HepG2 (cell line): Measurements from ENCODE around the gene DYSF. TPM values are rescaled to one million over a fixed set of nuclear protein-coding genes. Genes with fewer than 3 reads are reported as not detected.

ENCODE experiments used
- ATF7 ChIP-seq, 2 experiments: fragments of 450-650 bp in 1 of 2; sonication (generic) in 1 of 2; formaldehyde crosslinking in 1 of 2; IDR thresholded peaks; 2 replicates each; pipeline versions ENCODE4 v1.4.0 to v1.6.1; 2016 to 2020; ENCODE audit warnings: antibody characterized with exemption in 1 of 2, mild to moderate bottlenecking in 1 of 2, missing genetic modification reagents in 1 of 2
- ATRX ChIP-seq: sonication (generic); formaldehyde crosslinking; IDR thresholded peaks from 2 replicates; pipeline ENCODE4 v1.4.0; 2020; ENCODE audit warnings: missing genetic modification reagents, borderline replicate concordance
- EHMT2 ChIP-seq: fragments of 200-600 bp; sonication (generic); IDR thresholded peaks from 2 replicates; pipeline ENCODE4 v1.7.0; 2017; ENCODE audit warnings: antibody characterized with exemption, low read depth, low read length, borderline replicate concordance
- HBP1 ChIP-seq: IDR thresholded peaks from 2 replicates; pipeline ENCODE4 v1.6.1; 2016; ENCODE audit warnings: low read depth, control low read depth
- MAZ ChIP-seq, 2 experiments: sonication (generic) in 1 of 2; formaldehyde crosslinking in 1 of 2; IDR thresholded peaks; 2 replicates each; pipeline versions ENCODE4 v1.5.0 to v1.6.1; 2012 to 2020; ENCODE audit warnings: low read depth in 2 of 2, mild to moderate bottlenecking in 2 of 2, borderline replicate concordance in 1 of 2, improper control_type of control experiment in 1 of 2, low read length in 1 of 2, missing genetic modification reagents in 1 of 2, moderate library complexity in 1 of 2
- UBTF ChIP-seq: sonication (generic); formaldehyde crosslinking; IDR thresholded peaks from 2 replicates; pipeline ENCODE4 v1.4.0; 2020; ENCODE audit warnings: mild to moderate bottlenecking, missing genetic modification reagents
- XRCC5 ChIP-seq: fragments of 200-400 bp; formaldehyde crosslinking; optimal IDR thresholded peaks from 2 replicates; pipeline ENCODE3; 2017; ENCODE audit warnings: mild to moderate bottlenecking, low read length
- ZMYM2 ChIP-seq: sonication (generic); formaldehyde crosslinking; IDR thresholded peaks from 2 replicates; pipeline ENCODE4 v1.8.0; 2022; ENCODE audit warnings: mild to moderate bottlenecking, missing genetic modification reagents
- polyA plus RNA-seq, 8 experiments: library from polyadenylated mRNA; depleted of rRNA in 3 of 8; stranded (reverse) in 7 of 8; unstranded in 1 of 8; fragments of >200 nt; fragmentation: Illumina TruSeq in 4 of 8; extraction: Trizol in 4 of 8; gene quantifications; 2 replicates each; pipeline versions ENCODE4 v1.2.1 to v1.2.3, GENCODE V29; 2011 to 2016; ENCODE audit warnings: low read depth in 4 of 8, missing spikeins in 1 of 8, mixed read lengths in 1 of 8; ENCODE audit not compliant: insufficient read depth in 1 of 8
- total RNA-seq, 5 experiments: library from RNA; depleted of rRNA; stranded (reverse); fragments of >200 nt; fragmentation: Illumina TruSeq; extraction: Trizol; gene quantifications; 2 replicates each; pipeline ENCODE4 v1.2.3, GENCODE V29; 2016; ENCODE audit warnings: low read depth in 1 of 5
- TF ChIP-seq, protein P1 (sequence below): sonication (generic); formaldehyde crosslinking; IDR thresholded peaks from 2 replicates; pipeline ENCODE4 v1.5.0; 2020; ENCODE audit warnings: mild to moderate bottlenecking, missing genetic modification reagents
- TF ChIP-seq, protein P2 (sequence below): sonication (generic); formaldehyde crosslinking; IDR thresholded peaks from 2 replicates; pipeline ENCODE4 v1.8.0; 2023; ENCODE audit warnings: mild to moderate bottlenecking, missing genetic modification reagents
- TF ChIP-seq, protein P3 (sequence below), 2 experiments: sonication (generic) in 1 of 2; formaldehyde crosslinking in 1 of 2; IDR thresholded peaks; 2 replicates each; pipeline versions ENCODE4 v1.4.0 to v1.6.1; 2018 to 2020; ENCODE audit warnings: missing genetic modification reagents in 2 of 2, borderline replicate concordance in 1 of 2, low read depth in 1 of 2, mild to moderate bottlenecking in 1 of 2, missing biosample characterization in 1 of 2
- TF ChIP-seq, protein P4 (sequence below): sonication (generic); formaldehyde crosslinking; IDR thresholded peaks from 2 replicates; pipeline ENCODE4 v1.4.0; 2020; ENCODE audit warnings: missing genetic modification reagents

DYSF gene
- total and polyA plus RNA-seq, 2 of the 13 experiments (the other 11 are each of a cell fraction or from before 2014, with no cell fraction given): 0.15 to 2.4 TPM

GRCh38 chr2:71548646-71549425 lies 95.5 kb downstream of the DYSF start (continued):
- no peak for TF ChIP-seq HBP1
- TF ChIP-seq ZMYM2 (CRISPR knock-in tag): peak; percentile 83; the same call in 1 of the 2 replicates
- TF ChIP-seq EHMT2: no peak
- TF ChIP-seq, protein P1, sequence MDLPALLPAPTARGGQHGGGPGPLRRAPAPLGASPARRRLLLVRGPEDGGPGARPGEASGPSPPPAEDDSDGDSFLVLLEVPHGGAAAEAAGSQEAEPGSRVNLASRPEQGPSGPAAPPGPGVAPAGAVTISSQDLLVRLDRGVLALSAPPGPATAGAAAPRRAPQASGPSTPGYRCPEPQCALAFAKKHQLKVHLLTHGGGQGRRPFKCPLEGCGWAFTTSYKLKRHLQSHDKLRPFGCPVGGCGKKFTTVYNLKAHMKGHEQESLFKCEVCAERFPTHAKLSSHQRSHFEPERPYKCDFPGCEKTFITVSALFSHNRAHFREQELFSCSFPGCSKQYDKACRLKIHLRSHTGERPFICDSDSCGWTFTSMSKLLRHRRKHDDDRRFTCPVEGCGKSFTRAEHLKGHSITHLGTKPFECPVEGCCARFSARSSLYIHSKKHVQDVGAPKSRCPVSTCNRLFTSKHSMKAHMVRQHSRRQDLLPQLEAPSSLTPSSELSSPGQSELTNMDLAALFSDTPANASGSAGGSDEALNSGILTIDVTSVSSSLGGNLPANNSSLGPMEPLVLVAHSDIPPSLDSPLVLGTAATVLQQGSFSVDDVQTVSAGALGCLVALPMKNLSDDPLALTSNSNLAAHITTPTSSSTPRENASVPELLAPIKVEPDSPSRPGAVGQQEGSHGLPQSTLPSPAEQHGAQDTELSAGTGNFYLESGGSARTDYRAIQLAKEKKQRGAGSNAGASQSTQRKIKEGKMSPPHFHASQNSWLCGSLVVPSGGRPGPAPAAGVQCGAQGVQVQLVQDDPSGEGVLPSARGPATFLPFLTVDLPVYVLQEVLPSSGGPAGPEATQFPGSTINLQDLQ (CRISPR knock-in tag): no peak
- TF ChIP-seq, protein P2, sequence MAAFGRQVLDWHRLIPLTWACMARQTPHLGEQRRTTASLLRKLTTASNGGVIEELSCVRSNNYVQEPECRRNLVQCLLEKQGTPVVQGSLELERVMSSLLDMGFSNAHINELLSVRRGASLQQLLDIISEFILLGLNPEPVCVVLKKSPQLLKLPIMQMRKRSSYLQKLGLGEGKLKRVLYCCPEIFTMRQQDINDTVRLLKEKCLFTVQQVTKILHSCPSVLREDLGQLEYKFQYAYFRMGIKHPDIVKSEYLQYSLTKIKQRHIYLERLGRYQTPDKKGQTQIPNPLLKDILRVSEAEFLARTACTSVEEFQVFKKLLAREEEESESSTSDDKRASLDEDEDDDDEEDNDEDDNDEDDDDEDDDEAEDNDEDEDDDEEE: 0 out of 2 replicates have a peak, but pooled peaks have one; percentile 43
- TF ChIP-seq ATF7 (IDR thresholded peaks at IDR 0.05): no peak
- TF ChIP-seq ATF7 (CRISPR knock-in tag; IDR thresholded peaks at IDR 0.05): no peak
- TF ChIP-seq UBTF (CRISPR knock-in tag): 0 out of 2 replicates have a peak, but pooled peaks have one; percentile 31
- no peak for TF ChIP-seq MAZ (IDR thresholded peaks at IDR 0.05; ENCODE audit: borderline replicate concordance, low read depth, low read length)
- peak; percentile 58; the same call in 1 of the 2 replicates for TF ChIP-seq MAZ (CRISPR knock-in tag; IDR thresholded peaks at IDR 0.05; ENCODE audit: low read depth)
- TF ChIP-seq, protein P3, sequence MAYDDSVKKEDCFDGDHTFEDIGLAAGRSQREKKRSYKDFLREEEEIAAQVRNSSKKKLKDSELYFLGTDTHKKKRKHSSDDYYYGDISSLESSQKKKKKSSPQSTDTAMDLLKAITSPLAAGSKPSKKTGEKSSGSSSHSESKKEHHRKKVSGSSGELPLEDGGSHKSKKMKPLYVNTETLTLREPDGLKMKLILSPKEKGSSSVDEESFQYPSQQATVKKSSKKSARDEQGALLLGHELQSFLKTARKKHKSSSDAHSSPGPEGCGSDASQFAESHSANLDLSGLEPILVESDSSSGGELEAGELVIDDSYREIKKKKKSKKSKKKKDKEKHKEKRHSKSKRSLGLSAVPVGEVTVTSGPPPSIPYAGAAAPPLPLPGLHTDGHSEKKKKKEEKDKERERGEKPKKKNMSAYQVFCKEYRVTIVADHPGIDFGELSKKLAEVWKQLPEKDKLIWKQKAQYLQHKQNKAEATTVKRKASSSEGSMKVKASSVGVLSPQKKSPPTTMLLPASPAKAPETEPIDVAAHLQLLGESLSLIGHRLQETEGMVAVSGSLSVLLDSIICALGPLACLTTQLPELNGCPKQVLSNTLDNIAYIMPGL (CRISPR knock-in tag; IDR thresholded peaks at IDR 0.05; ENCODE audit: borderline replicate concordance in 1 of 2, low read depth in 1 of 2): peak; percentile 57 to 64; a peak in 1 of 4 replicates
- TF ChIP-seq, protein P4, sequence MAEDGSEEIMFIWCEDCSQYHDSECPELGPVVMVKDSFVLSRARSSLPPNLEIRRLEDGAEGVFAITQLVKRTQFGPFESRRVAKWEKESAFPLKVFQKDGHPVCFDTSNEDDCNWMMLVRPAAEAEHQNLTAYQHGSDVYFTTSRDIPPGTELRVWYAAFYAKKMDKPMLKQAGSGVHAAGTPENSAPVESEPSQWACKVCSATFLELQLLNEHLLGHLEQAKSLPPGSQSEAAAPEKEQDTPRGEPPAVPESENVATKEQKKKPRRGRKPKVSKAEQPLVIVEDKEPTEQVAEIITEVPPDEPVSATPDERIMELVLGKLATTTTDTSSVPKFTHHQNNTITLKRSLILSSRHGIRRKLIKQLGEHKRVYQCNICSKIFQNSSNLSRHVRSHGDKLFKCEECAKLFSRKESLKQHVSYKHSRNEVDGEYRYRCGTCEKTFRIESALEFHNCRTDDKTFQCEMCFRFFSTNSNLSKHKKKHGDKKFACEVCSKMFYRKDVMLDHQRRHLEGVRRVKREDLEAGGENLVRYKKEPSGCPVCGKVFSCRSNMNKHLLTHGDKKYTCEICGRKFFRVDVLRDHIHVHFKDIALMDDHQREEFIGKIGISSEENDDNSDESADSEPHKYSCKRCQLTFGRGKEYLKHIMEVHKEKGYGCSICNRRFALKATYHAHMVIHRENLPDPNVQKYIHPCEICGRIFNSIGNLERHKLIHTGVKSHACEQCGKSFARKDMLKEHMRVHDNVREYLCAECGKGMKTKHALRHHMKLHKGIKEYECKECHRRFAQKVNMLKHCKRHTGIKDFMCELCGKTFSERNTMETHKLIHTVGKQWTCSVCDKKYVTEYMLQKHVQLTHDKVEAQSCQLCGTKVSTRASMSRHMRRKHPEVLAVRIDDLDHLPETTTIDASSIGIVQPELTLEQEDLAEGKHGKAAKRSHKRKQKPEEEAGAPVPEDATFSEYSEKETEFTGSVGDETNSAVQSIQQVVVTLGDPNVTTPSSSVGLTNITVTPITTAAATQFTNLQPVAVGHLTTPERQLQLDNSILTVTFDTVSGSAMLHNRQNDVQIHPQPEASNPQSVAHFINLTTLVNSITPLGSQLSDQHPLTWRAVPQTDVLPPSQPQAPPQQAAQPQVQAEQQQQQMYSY (CRISPR knock-in tag): no peak
- TF ChIP-seq XRCC5: peak; percentile 95
- no peak for TF ChIP-seq ATRX
